Spleen (tissue), 7 donors: Measurements from ENCODE around the gene POGLUT2.

Source experiments
- POLR2A ChIP-seq, 3 donors: fragments of 450-650 bp; IDR thresholded peaks; one replicate each; pipeline ENCODE4 v1.5.1; 2017; ENCODE audit warnings: antibody characterized with exemption in 3 of 3, mild to moderate bottlenecking in 1 of 3
- TF ChIP-seq, protein P1 (sequence below), 11 experiments: fragments of 200-600 bp in 7 of 11; fragments of 450-650 bp in 4 of 11; sonication (generic) in 4 of 11; IDR thresholded peaks in 8 of 11; conservative IDR thresholded peaks in 3 of 11; 1 replicate in 7 of 11; 2 replicates in 4 of 11; pipeline versions ENCODE4 v1.4.0 to v1.8.0; 2016 to 2021; ENCODE audit warnings: antibody characterized with exemption in 11 of 11, inconsistent platforms in 4 of 11, mild to moderate bottlenecking in 1 of 11
- donor health status: DM: no; HTN: no; CAD: no; lungs with moderate emphysema.
- donor health status: DM: no; HTN: no; CAD: no.
- donor health status: DM: no; HTN: no; CAD: no.

DNA sequence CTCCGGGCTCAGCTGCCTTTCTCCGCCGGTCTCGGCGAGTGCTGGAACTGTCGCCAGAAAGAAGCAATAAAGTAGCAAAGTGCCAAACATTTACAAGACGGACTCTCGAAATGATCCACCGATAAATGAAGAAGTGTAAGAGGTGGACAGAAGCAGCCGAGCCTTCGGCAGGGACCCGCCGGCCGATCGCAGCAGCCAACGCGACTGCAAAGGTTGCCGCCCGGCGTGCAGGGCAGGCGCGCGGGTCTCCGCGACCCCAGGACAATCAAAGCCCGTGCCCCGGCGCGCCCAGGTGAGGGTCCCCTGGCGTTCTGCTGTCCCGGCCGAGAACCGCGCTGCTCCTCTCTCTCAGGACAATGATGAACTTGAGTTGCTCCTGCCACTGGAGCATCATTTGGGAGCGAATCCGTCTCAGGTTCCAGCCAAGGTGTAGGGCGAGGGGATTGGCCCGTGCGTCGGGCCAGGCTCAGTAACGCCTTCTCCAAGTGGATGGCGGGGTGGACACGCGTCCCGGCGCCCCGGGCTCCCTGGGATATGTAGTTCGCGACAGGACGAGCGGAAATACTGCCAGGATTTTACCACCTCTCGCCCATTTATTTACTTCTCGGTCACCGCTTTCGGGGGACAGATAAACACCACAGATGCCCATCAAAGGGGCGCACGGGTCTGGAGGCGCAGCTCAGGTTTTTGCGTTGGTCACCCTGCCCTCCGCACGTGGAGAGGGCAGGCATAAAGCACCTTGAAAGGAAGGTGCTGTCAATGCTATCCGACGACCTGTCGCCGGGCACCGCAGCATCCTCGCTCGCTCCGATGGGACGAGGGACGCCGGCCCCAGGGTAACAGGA is at the start of gene POGLUT2, which contains the start of gene BIVM:
- TF ChIP-seq, protein P1, sequence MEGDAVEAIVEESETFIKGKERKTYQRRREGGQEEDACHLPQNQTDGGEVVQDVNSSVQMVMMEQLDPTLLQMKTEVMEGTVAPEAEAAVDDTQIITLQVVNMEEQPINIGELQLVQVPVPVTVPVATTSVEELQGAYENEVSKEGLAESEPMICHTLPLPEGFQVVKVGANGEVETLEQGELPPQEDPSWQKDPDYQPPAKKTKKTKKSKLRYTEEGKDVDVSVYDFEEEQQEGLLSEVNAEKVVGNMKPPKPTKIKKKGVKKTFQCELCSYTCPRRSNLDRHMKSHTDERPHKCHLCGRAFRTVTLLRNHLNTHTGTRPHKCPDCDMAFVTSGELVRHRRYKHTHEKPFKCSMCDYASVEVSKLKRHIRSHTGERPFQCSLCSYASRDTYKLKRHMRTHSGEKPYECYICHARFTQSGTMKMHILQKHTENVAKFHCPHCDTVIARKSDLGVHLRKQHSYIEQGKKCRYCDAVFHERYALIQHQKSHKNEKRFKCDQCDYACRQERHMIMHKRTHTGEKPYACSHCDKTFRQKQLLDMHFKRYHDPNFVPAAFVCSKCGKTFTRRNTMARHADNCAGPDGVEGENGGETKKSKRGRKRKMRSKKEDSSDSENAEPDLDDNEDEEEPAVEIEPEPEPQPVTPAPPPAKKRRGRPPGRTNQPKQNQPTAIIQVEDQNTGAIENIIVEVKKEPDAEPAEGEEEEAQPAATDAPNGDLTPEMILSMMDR (IDR thresholded peaks at IDR 0.05 in 8 of 11, conservative IDR thresholded peaks at IDR 0.05 in 3 of 11) = no peak
- TF ChIP-seq POLR2A (IDR thresholded peaks at IDR 0.05) = no peak
